GM23338 (cell line): ENCODE measurements around the gene PARVA. TPM values are rescaled to one million over a fixed set of nuclear protein-coding genes. Genes with fewer than 3 reads are reported as not detected.

Source experiments
- ATAC-seq: fragments of 200-7000 bp; cut with Tn5 transposase; 3 replicates; pipeline ENCODE4 v1.9.1; 2020
- DNase-seq: peaks from one replicate; pipeline ENCODE4 v3.0.0-alpha.2; 2015; ENCODE audit warnings: low spot score
- H2AFZ ChIP-seq: fragments of 200-600 bp; sonication (generic); 2 replicates; pipeline ENCODE4 v1.8.0; 2016; ENCODE audit warnings: antibody characterized with exemption, mild to moderate bottlenecking, moderate library complexity
- H3F3A ChIP-seq: fragments of 200-600 bp; sonication (generic); replicated peaks from 2 replicates; pipeline ENCODE4 v1.8.0; 2017; ENCODE audit warnings: antibody characterized with exemption, mixed run types, low read depth
- H3K27ac ChIP-seq: fragments of 200-600 bp; sonication (generic); 2 replicates; pipeline ENCODE4 v1.6.1; 2016; ENCODE audit warnings: low read depth
- H3K27me3 ChIP-seq: fragments of 200-600 bp; sonication (generic); 2 replicates; pipeline ENCODE4 v1.8.0; 2016; ENCODE audit warnings: mild to moderate bottlenecking, mixed run types, moderate library complexity; ENCODE audit not compliant: insufficient read depth
- H3K36me3 ChIP-seq: fragments of 200-600 bp; sonication (generic); 2 replicates; pipeline ENCODE4 v1.8.0; 2016; ENCODE audit warnings: mild to moderate bottlenecking; ENCODE audit not compliant: insufficient read depth
- H3K4me1 ChIP-seq: fragments of 200-600 bp; sonication (generic); 2 replicates; pipeline ENCODE4 v1.8.0; 2016; ENCODE audit warnings: mild to moderate bottlenecking, moderate library complexity; ENCODE audit not compliant: insufficient read depth
- H3K4me2 ChIP-seq: fragments of 200-600 bp; sonication (generic); 2 replicates; pipeline ENCODE4 v1.7.1; 2017; ENCODE audit warnings: mixed run types
- H3K4me3 ChIP-seq: fragments of 200-600 bp; sonication (generic); 2 replicates; pipeline ENCODE4 v1.6.1; 2016; ENCODE audit warnings: mixed run types
- H3K79me2 ChIP-seq: fragments of 200-600 bp; sonication (generic); replicated peaks from 2 replicates; pipeline ENCODE4 v1.8.0; 2017; ENCODE audit warnings: mild to moderate bottlenecking; ENCODE audit not compliant: insufficient read depth
- H3K9me2 ChIP-seq: fragments of 200-600 bp; sonication (generic); 2 replicates; pipeline ENCODE4 v1.8.0; 2017; ENCODE audit not compliant: insufficient read depth
- H4K20me1 ChIP-seq: fragments of 200-600 bp; sonication (generic); replicated peaks from 2 replicates; pipeline ENCODE4 v1.8.0; 2017; ENCODE audit warnings: mild to moderate bottlenecking; ENCODE audit not compliant: insufficient read depth
- H3K27ac Mint-ChIP-seq: 2 replicates; pipeline ENCODE4 v1.8.0; 2020; ENCODE audit warnings: inconsistent platforms, mild to moderate bottlenecking, moderate library complexity, mixed read lengths
- H3K27me3 Mint-ChIP-seq: 3 replicates; pipeline ENCODE4 v1.8.0; 2022; ENCODE audit warnings: low read depth, mild to moderate bottlenecking, moderate library complexity, mixed read lengths, inconsistent platforms; ENCODE audit not compliant: insufficient read depth, poor library complexity
- H3K36me3 Mint-ChIP-seq: 3 replicates; pipeline ENCODE4 v1.8.0; 2021; ENCODE audit warnings: low read depth, mild to moderate bottlenecking, inconsistent platforms, moderate library complexity, mixed read lengths
- H3K4me1 Mint-ChIP-seq: 3 replicates; pipeline ENCODE4 v1.8.0; 2020; ENCODE audit warnings: mild to moderate bottlenecking, inconsistent platforms, mixed read lengths
- H3K4me3 Mint-ChIP-seq: 3 replicates; pipeline ENCODE4 v1.8.0; 2021; ENCODE audit warnings: moderate library complexity, mild to moderate bottlenecking, inconsistent platforms, mixed read lengths
- H3K9me3 Mint-ChIP-seq: 3 replicates; pipeline ENCODE4 v1.8.0; 2020; ENCODE audit warnings: moderate library complexity, mild to moderate bottlenecking, inconsistent platforms, mixed read lengths
- CREB1 ChIP-seq: fragments of 250-450 bp; sonication (Bioruptor Pico); IDR thresholded peaks from 2 replicates; pipeline ENCODE4 v1.5.0; 2020; ENCODE audit warnings: low read depth, mild to moderate bottlenecking, moderate library complexity
- EZH2 ChIP-seq: fragments of 200-600 bp; sonication (generic); IDR thresholded peaks from one replicate; pipeline ENCODE4 v1.8.0; 2017; ENCODE audit warnings: antibody characterized with exemption, mild to moderate bottlenecking, low read depth; ENCODE audit not compliant: unreplicated experiment
- EZH2phosphoT487 ChIP-seq: fragments of 200-600 bp; sonication (generic); IDR thresholded peaks from one replicate; pipeline ENCODE4 v1.8.1; 2018; ENCODE audit warnings: antibody characterized with exemption; ENCODE audit not compliant: unreplicated experiment
- JUNB ChIP-seq: IDR thresholded peaks from one replicate; pipeline ENCODE4 v1.6.1; 2016; ENCODE audit warnings: antibody characterized with exemption; ENCODE audit not compliant: unreplicated experiment
- NANOG ChIP-seq: IDR thresholded peaks from 2 replicates; pipeline ENCODE4 v1.6.1; 2016; ENCODE audit warnings: antibody characterized with exemption, borderline replicate concordance
- POLR2AphosphoS5 ChIP-seq: IDR thresholded peaks from 2 replicates; pipeline ENCODE4 v1.6.1; 2016; ENCODE audit warnings: antibody characterized with exemption, low read depth
- STAT1 ChIP-seq: IDR thresholded peaks from one replicate; pipeline ENCODE4 v1.6.1; 2016; ENCODE audit warnings: antibody characterized with exemption; ENCODE audit not compliant: unreplicated experiment
- ZNF114 ChIP-seq: fragments of 250-450 bp; sonication (Bioruptor Pico); IDR thresholded peaks from 2 replicates; pipeline ENCODE4 v1.5.0; 2020; ENCODE audit warnings: mild to moderate bottlenecking, moderate library complexity
- ZNF331 ChIP-seq: fragments of 250-450 bp; sonication (Bioruptor Pico); IDR thresholded peaks from 2 replicates; pipeline ENCODE4 v1.5.0; 2020; ENCODE audit warnings: low read depth, mild to moderate bottlenecking, moderate library complexity
- polyA plus RNA-seq: library from polyadenylated mRNA; unstranded; fragments of >200 nt; fragmentation: Nextera tagmentation; extraction: Ambion mirVana; gene quantifications from 2 replicates; pipeline ENCODE4 v1.2.1, GENCODE V29; 2016
- total RNA-seq: library from RNA; depleted of rRNA; stranded (reverse); fragments of >200 nt; shearing (Covaris generic); gene quantifications from 2 replicates; pipeline ENCODE4 v1.2.3, GENCODE V29; 2014
- TF ChIP-seq, protein P1 (sequence below): IDR thresholded peaks from one replicate; pipeline ENCODE4 v1.6.1; 2018; ENCODE audit warnings: antibody characterized with exemption; ENCODE audit not compliant: unreplicated experiment
- TF ChIP-seq, protein P2 (sequence below), 2 experiments: fragments of 200-600 bp in 1 of 2; sonication (generic) in 1 of 2; conservative IDR thresholded peaks; 2 replicates each; pipeline versions ENCODE4 v1.5.1 to v1.6.1; 2016 to 2017; ENCODE audit warnings: antibody characterized with exemption in 2 of 2, low read depth in 2 of 2, mild to moderate bottlenecking in 2 of 2, moderate library complexity in 1 of 2
- TF ChIP-seq, protein P3 (sequence below): IDR thresholded peaks from 2 replicates; pipeline ENCODE4 v1.6.1; 2016; ENCODE audit warnings: antibody characterized with exemption

The PARVA gene
- total and polyA plus RNA-seq, 2 experiments from 2014 or later: 5.8 to 6.9 TPM

DNA sequence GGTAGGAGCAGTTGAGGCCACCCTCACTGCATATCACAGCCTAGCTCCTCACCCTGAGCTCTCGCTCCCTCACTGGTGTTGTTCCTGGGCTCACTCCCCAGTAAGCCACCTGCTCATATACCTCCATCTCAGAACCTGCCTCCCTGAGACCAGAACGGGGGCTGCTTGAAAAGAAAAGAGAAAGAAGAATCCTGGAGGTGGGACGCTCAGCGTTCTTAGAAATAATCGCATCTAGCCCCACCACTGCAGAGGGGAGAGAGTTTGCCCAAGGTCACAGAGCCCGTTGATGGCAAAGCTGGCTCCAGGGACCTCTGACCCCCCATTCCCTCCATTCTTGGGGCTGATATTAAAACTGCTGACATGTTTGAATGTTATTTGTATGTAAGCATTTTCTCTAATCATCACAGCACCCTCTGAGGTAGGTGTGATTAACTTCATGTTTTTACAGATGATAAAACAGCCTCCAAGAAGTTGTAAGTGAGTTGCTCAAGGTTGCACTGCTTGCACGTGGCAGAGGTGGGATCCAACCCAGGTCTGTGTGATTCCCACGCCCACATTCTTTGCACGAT lies 164.3 kb downstream of the PARVA start (continued):
- TF ChIP-seq, protein P1, sequence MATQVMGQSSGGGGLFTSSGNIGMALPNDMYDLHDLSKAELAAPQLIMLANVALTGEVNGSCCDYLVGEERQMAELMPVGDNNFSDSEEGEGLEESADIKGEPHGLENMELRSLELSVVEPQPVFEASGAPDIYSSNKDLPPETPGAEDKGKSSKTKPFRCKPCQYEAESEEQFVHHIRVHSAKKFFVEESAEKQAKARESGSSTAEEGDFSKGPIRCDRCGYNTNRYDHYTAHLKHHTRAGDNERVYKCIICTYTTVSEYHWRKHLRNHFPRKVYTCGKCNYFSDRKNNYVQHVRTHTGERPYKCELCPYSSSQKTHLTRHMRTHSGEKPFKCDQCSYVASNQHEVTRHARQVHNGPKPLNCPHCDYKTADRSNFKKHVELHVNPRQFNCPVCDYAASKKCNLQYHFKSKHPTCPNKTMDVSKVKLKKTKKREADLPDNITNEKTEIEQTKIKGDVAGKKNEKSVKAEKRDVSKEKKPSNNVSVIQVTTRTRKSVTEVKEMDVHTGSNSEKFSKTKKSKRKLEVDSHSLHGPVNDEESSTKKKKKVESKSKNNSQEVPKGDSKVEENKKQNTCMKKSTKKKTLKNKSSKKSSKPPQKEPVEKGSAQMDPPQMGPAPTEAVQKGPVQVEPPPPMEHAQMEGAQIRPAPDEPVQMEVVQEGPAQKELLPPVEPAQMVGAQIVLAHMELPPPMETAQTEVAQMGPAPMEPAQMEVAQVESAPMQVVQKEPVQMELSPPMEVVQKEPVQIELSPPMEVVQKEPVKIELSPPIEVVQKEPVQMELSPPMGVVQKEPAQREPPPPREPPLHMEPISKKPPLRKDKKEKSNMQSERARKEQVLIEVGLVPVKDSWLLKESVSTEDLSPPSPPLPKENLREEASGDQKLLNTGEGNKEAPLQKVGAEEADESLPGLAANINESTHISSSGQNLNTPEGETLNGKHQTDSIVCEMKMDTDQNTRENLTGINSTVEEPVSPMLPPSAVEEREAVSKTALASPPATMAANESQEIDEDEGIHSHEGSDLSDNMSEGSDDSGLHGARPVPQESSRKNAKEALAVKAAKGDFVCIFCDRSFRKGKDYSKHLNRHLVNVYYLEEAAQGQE: no peak
- TF ChIP-seq STAT1 (no peak), ZNF114 (CRISPR knock-in tag) (no peak), JUNB (no peak), EZH2phosphoT487 (no peak), ZNF331 (CRISPR knock-in tag) (no peak), CREB1 (no peak), EZH2 (no peak), POLR2AphosphoS5 (no peak), NANOG (no peak)
- TF ChIP-seq, protein P2, sequence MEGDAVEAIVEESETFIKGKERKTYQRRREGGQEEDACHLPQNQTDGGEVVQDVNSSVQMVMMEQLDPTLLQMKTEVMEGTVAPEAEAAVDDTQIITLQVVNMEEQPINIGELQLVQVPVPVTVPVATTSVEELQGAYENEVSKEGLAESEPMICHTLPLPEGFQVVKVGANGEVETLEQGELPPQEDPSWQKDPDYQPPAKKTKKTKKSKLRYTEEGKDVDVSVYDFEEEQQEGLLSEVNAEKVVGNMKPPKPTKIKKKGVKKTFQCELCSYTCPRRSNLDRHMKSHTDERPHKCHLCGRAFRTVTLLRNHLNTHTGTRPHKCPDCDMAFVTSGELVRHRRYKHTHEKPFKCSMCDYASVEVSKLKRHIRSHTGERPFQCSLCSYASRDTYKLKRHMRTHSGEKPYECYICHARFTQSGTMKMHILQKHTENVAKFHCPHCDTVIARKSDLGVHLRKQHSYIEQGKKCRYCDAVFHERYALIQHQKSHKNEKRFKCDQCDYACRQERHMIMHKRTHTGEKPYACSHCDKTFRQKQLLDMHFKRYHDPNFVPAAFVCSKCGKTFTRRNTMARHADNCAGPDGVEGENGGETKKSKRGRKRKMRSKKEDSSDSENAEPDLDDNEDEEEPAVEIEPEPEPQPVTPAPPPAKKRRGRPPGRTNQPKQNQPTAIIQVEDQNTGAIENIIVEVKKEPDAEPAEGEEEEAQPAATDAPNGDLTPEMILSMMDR (conservative IDR thresholded peaks at IDR 0.05; ENCODE audit: low read depth in 2 of 2): no peak
- TF ChIP-seq, protein P3, sequence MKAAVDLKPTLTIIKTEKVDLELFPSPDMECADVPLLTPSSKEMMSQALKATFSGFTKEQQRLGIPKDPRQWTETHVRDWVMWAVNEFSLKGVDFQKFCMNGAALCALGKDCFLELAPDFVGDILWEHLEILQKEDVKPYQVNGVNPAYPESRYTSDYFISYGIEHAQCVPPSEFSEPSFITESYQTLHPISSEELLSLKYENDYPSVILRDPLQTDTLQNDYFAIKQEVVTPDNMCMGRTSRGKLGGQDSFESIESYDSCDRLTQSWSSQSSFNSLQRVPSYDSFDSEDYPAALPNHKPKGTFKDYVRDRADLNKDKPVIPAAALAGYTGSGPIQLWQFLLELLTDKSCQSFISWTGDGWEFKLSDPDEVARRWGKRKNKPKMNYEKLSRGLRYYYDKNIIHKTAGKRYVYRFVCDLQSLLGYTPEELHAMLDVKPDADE: no peak

DNA sequence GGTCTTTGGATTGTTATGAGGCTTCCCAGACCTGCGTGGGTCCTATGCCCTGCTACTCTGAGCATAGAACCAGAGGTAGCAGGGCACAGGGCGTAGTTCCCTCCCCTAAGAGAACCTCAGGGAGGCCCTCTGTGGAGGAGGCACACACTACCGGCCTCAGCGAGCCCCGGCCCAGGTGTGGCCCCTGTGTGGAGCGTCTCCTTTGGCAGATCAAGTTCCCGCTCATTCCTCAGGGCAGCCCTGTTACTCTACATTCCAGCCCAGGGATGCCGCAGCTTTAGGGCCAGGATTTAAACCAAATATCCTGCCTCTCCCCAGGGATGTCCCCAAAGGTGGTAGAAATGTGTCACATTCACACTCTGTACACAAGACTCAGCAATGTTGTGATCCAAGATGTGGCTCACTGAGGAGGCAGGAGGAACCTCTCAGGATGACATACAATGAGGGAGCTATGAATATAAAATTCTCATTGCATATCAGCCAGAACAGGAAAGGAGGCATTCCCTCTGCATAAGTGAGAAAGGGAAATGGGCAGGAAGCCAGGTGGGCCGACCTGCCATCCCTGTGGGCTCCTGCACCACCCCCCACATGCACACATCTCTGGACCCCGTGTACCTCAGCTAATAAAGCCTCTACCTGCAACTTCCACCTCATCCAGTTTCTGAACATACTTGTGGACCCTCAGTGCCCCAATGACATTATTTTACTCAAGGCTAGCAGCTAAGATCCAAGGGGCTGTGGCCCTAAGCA lies 165.0 kb downstream of the PARVA start:
- Histone ChIP-seq H3K9me2 (0 out of 2 replicates have a peak, but pooled peaks cover 5% of the 10 kb centered on the region), H3K4me1 (no peaks in the 10 kb centered on the region), H3K27ac (no peak overlapping the region), H3K36me3 (no peaks in the 10 kb centered on the region), H2AFZ (no peak overlapping the region), H3F3A (no peaks in the 10 kb centered on the region), H3K27me3 (no peaks in the 10 kb centered on the region), H3K4me3 (no peak overlapping the region), H4K20me1 (no peaks in the 10 kb centered on the region), H3K79me2 (no peaks in the 10 kb centered on the region), H3K4me2 (no peak overlapping the region)
- Mint-ChIP-seq H3K27me3 (peaks cover 12% of the 10 kb centered on the region), H3K9me3 (no peaks in the 10 kb centered on the region; the same call in 1 of the 3 replicates), H3K36me3 (no peaks in the 10 kb centered on the region), H3K4me1 (peaks cover 7% of the 10 kb centered on the region), H3K27ac (no peak overlapping the region; the same call in 1 of the 2 replicates), H3K4me3 (no peak overlapping the region)
- ATAC-seq: no peak
- DNase-seq: no peak
- TF ChIP-seq POLR2AphosphoS5 (no peak), STAT1 (no peak), EZH2 (no peak), EZH2phosphoT487 (no peak), CREB1 (no peak), ZNF331 (CRISPR knock-in tag) (no peak)
- TF ChIP-seq, protein P3: no peak
